Neural cell (in vitro differentiated cells): Measurements from ENCODE around the gene H2AZ2. TPM values are rescaled to one million over a fixed set of nuclear protein-coding genes. Genes with fewer than 3 reads are reported as not detected.
A peak's percentile ranks its signal among the peaks of the same experiment; 100 is the strongest.

Source experiments
- H2AFZ ChIP-seq: fragments of 200-600, 300-800 bp; sonication (generic), shearing (Covaris generic); 2 replicates; pipeline ENCODE4 v1.6.0; 2014; ENCODE audit warnings: low read depth, mild to moderate bottlenecking, antibody characterized with exemption, low read length, moderate library complexity
- H3F3A ChIP-seq: fragments of 200-600 bp; shearing (Covaris generic); 2 replicates; pipeline ENCODE4 v1.6.1; 2016; ENCODE audit warnings: mild to moderate bottlenecking, moderate library complexity, mixed read lengths, antibody characterized with exemption, low read length; ENCODE audit not compliant: insufficient read depth, poor library complexity, severe bottlenecking
- H3K27ac ChIP-seq: fragments of 200-600, 300-800 bp; sonication (generic), shearing (Covaris generic); 2 replicates; pipeline ENCODE4 v1.5.1; 2014; ENCODE audit warnings: mild to moderate bottlenecking, low read length, moderate library complexity
- H3K27me3 ChIP-seq: fragments of 300-800, 200-600 bp; sonication (generic), shearing (Covaris generic); 2 replicates; pipeline ENCODE4 v1.6.0; 2014; ENCODE audit warnings: mild to moderate bottlenecking, low read depth, low read length, moderate library complexity; ENCODE audit not compliant: insufficient read depth
- H3K36me3 ChIP-seq: fragments of 300-800, 200-600 bp; sonication (generic), shearing (Covaris generic); 2 replicates; pipeline ENCODE4 v1.5.1; 2014; ENCODE audit warnings: mild to moderate bottlenecking, antibody characterized with exemption, low read length, moderate library complexity; ENCODE audit not compliant: insufficient read depth
- H3K4me2 ChIP-seq: fragments of 300-800, 200-600 bp; sonication (generic), shearing (Covaris generic); 2 replicates; pipeline ENCODE4 v1.6.0; 2014; ENCODE audit warnings: mild to moderate bottlenecking, low read length
- H3K4me3 ChIP-seq: fragments of 300-800, 200-600 bp; sonication (generic), shearing (Covaris generic); 2 replicates; pipeline ENCODE4 v1.5.1; 2014; ENCODE audit warnings: mild to moderate bottlenecking, low read length, moderate library complexity
- H3K79me2 ChIP-seq: fragments of 200-600 bp; shearing (Covaris generic); replicated peaks from 2 replicates; pipeline ENCODE4 v1.6.0; 2014; ENCODE audit warnings: mild to moderate bottlenecking, low read length, moderate library complexity; ENCODE audit not compliant: insufficient read depth
- H3K9ac ChIP-seq: fragments of 300-800, 200-600 bp; sonication (generic), shearing (Covaris generic); 2 replicates; pipeline ENCODE4 v1.6.1; 2016; ENCODE audit warnings: mild to moderate bottlenecking, low read length, mixed read lengths
- H3K9me2 ChIP-seq: fragments of 200-600 bp; shearing (Covaris generic); 2 replicates; pipeline ENCODE4 v1.6.1; 2016; ENCODE audit warnings: mild to moderate bottlenecking, low read length, mixed read lengths; ENCODE audit not compliant: insufficient read depth
- H3K9me3 ChIP-seq: fragments of 200-600, 300-800 bp; sonication (generic), shearing (Covaris generic); 2 replicates; pipeline ENCODE4 v1.6.1; 2016; ENCODE audit warnings: mild to moderate bottlenecking, mixed run types, low read length, moderate library complexity, mixed read lengths
- H4K20me1 ChIP-seq: fragments of 200-600 bp; shearing (Covaris generic); 2 replicates; pipeline ENCODE4 v1.6.1; 2016; ENCODE audit warnings: mild to moderate bottlenecking, mixed run types; ENCODE audit not compliant: insufficient read depth
- CTCF ChIP-seq: fragments of 450-650 bp; IDR thresholded peaks from 2 replicates; pipeline ENCODE4 v1.5.1; 2014; ENCODE audit warnings: antibody characterized with exemption, mild to moderate bottlenecking, moderate library complexity; ENCODE audit not compliant: poor library complexity, severe bottlenecking
- EP300 ChIP-seq: fragments of 450-650 bp; conservative IDR thresholded peaks from 2 replicates; pipeline ENCODE4 v1.6.1; 2014; ENCODE audit warnings: antibody characterized with exemption, mild to moderate bottlenecking, moderate library complexity; ENCODE audit not compliant: poor library complexity, severe bottlenecking
- EZH2 ChIP-seq: fragments of 200-600, 300-800 bp; shearing (Covaris generic), sonication (generic); IDR thresholded peaks from 2 replicates; pipeline ENCODE4 v1.6.1; 2014; ENCODE audit warnings: antibody characterized with exemption, low read length, borderline replicate concordance, mild to moderate bottlenecking; ENCODE audit not compliant: insufficient read depth, poor library complexity, severe bottlenecking
- MXI1 ChIP-seq: fragments of 450-650 bp; conservative IDR thresholded peaks from 2 replicates; pipeline ENCODE4 v1.6.1; 2014; ENCODE audit warnings: antibody characterized with exemption, mild to moderate bottlenecking; ENCODE audit not compliant: poor library complexity, severe bottlenecking
- POLR2AphosphoS5 ChIP-seq: IDR thresholded peaks from 2 replicates; pipeline ENCODE4 v1.6.1; 2012
- RAD21 ChIP-seq: fragments of 450-650 bp; conservative IDR thresholded peaks from 2 replicates; pipeline ENCODE4 v1.6.1; 2014; ENCODE audit warnings: antibody characterized with exemption, mild to moderate bottlenecking, moderate library complexity
- REST ChIP-seq: IDR thresholded peaks from 2 replicates; pipeline ENCODE4 v1.6.1; 2012; ENCODE audit warnings: borderline replicate concordance
- SMC3 ChIP-seq: fragments of 450-650 bp; conservative IDR thresholded peaks from 2 replicates; pipeline ENCODE4 v1.6.1; 2014; ENCODE audit warnings: antibody characterized with exemption, mild to moderate bottlenecking, moderate library complexity; ENCODE audit not compliant: poor library complexity
- TAF1 ChIP-seq: IDR thresholded peaks from 2 replicates; pipeline ENCODE4 v1.6.1; 2012; ENCODE audit warnings: low read depth
- polyA plus RNA-seq: library from polyadenylated mRNA; depleted of rRNA; stranded (reverse); fragments of >200 nt; gene quantifications from 2 replicates; pipeline ENCODE4 v1.2.3, GENCODE V29; 2014

The H2AZ2 gene
- polyA plus RNA-seq, 1 donor from 2014 or later, result 152 TPM

- Histone ChIP-seq H3K4me2 (peak overlapping the region; percentile 97), H3K9me2 (no peaks in the 10 kb centered on the region), H3F3A (peaks cover 3% of the 10 kb centered on the region), H3K79me2 (peaks cover 54% of the 10 kb centered on the region), H2AFZ (no peak overlapping the region), H3K4me3 (peak overlapping the region; percentile 94), H3K36me3 (peaks cover 3% of the 10 kb centered on the region), H4K20me1 (no peaks in the 10 kb centered on the region), H3K9me3 (no peaks in the 10 kb centered on the region), H3K9ac (peak overlapping the region; percentile 90), H3K27ac (peak overlapping the region; percentile 78), H3K27me3 (no peaks in the 10 kb centered on the region)
- TF ChIP-seq SMC3, result no peak
- TF ChIP-seq CTCF, result no peak
- TF ChIP-seq EP300, result no peak
- TF ChIP-seq POLR2AphosphoS5, result no peak
Observed at GRCh38 chr7:44883961-44884620, 36.2 kb upstream of the H2AZ2 start.

- no peak overlapping the region for H3K27ac ChIP-seq
- H3K9me3 ChIP-seq, result no peaks in the 10 kb centered on the region
- H3K79me2 ChIP-seq, result peaks cover 65% of the 10 kb centered on the region
- peaks cover 9% of the 10 kb centered on the region for H3K36me3 ChIP-seq
- peaks cover 3% of the 10 kb centered on the region for H3F3A ChIP-seq
- TF ChIP-seq TAF1 (no peak), REST (no peak), POLR2AphosphoS5 (no peak), CTCF (no peak), MXI1 (no peak), EZH2 (no peak), RAD21 (no peak), EP300 (no peak), SMC3 (no peak)
- peak overlapping the region; percentile 94 for H3K4me3 ChIP-seq
- H2AFZ ChIP-seq, result no peak overlapping the region
- H4K20me1 ChIP-seq, result no peaks in the 10 kb centered on the region
- no peaks in the 10 kb centered on the region for H3K27me3 ChIP-seq
- no peaks in the 10 kb centered on the region for H3K9me2 ChIP-seq
- H3K9ac ChIP-seq, result peak overlapping the region; percentile 90
- H3K4me2 ChIP-seq, result peak overlapping the region; percentile 97
Observed at GRCh38 chr7:44882899-44883298, 35.0 kb upstream of the H2AZ2 start.
